Right lobe of liver (tissue), 4 donors: ENCODE results near the gene GPN1.

Experiments used
- POLR2A ChIP-seq: fragments of 450-650 bp; IDR thresholded peaks from one replicate; pipeline ENCODE4 v1.6.1; 2017; ENCODE audit warnings: antibody characterized with exemption, mild to moderate bottlenecking
- TF ChIP-seq, protein P1 (sequence below), 4 donors: fragments of 200-600 bp in 3 of 4; fragments of 450-650 bp in 1 of 4; IDR thresholded peaks; one replicate each; pipeline versions ENCODE4 v1.5.1 to v1.8.0; 2016 to 2022; ENCODE audit warnings: antibody characterized with exemption in 4 of 4, mild to moderate bottlenecking in 2 of 4
- donor health status: DM: no; HTN: no; CAD: no.
- donor health status: DM: no; HTN: no; CAD: no.
- donor health status: DM: no; HTN: yes; CAD: no.

DNA sequence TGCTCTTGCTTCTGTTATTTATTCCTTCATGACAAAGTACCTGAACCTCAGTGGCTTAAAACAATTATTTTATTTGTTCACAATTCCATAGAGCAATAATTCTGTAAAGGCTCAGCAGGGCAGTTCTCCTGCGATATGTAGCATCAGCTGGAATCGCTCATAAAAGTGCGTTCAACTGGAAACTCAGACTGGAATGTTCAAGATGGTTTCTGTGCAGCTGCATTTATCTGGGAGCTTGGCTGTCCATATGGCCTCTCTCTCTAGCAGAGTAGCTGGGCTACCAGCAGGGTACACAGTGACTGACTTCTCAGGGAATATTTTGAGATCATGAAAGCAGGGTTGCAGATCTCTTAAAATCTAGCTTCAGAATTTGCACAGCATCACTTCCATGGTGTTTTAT is 13.5 kb upstream of the GPN1 start:
- TF ChIP-seq, protein P1, sequence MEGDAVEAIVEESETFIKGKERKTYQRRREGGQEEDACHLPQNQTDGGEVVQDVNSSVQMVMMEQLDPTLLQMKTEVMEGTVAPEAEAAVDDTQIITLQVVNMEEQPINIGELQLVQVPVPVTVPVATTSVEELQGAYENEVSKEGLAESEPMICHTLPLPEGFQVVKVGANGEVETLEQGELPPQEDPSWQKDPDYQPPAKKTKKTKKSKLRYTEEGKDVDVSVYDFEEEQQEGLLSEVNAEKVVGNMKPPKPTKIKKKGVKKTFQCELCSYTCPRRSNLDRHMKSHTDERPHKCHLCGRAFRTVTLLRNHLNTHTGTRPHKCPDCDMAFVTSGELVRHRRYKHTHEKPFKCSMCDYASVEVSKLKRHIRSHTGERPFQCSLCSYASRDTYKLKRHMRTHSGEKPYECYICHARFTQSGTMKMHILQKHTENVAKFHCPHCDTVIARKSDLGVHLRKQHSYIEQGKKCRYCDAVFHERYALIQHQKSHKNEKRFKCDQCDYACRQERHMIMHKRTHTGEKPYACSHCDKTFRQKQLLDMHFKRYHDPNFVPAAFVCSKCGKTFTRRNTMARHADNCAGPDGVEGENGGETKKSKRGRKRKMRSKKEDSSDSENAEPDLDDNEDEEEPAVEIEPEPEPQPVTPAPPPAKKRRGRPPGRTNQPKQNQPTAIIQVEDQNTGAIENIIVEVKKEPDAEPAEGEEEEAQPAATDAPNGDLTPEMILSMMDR (IDR thresholded peaks at IDR 0.05): no peak
- no peak for TF ChIP-seq POLR2A
